SW 1271 (cell line): Measurements from ENCODE around the gene UCK1.

ENCODE experiments used
- DNase-seq, 2 experiments: peaks; one replicate each; lab custom pipeline; 2025; lab: John Stamatoyannopoulos, UW

UCK1 gene

GRCh38 chr9:131496844-131497405 lies 34.1 kb downstream of the UCK1 start:
- no peak for DNase-seq

- DNase-seq: no peak
Measured at GRCh38 chr9:131495785-131496184, 35.3 kb downstream of the UCK1 start.

GRCh38 chr9:131494296-131494870 lies 36.7 kb downstream of the UCK1 start:
- DNase-seq: no peak

GRCh38 chr9:131492070-131492469 lies 39.0 kb downstream of the UCK1 start:
- DNase-seq: no peak

- DNase-seq: no peak
Measured at GRCh38 chr9:131491001-131491710, 39.9 kb downstream of the UCK1 start.

- DNase-seq: no peak
Measured at GRCh38 chr9:131490514-131490913, 40.5 kb downstream of the UCK1 start.

GRCh38 chr9:131487621-131488031 lies 43.4 kb downstream of the UCK1 start:
- DNase-seq: no peak

GRCh38 chr9:131487001-131487400 lies 44.1 kb downstream of the UCK1 start:
- DNase-seq: no peak

GRCh38 chr9:131485728-131486422 lies 45.2 kb downstream of the UCK1 start:
- no peak for DNase-seq

GRCh38 chr9:131485206-131485605 lies 45.9 kb downstream of the UCK1 start:
- DNase-seq: no peak

- DNase-seq: no peak
Measured at GRCh38 chr9:131484560-131485185, 46.4 kb downstream of the UCK1 start.

GRCh38 chr9:131484051-131484445 lies 47.0 kb downstream of the UCK1 start:
- no peak for DNase-seq

GRCh38 chr9:131483319-131484050 lies 47.6 kb downstream of the UCK1 start:
- no peak for DNase-seq

GRCh38 chr9:131482343-131483006 lies 48.6 kb downstream of the UCK1 start:
- no peak for DNase-seq

- no peak for DNase-seq
Measured at GRCh38 chr9:131481441-131482342, 49.4 kb downstream of the UCK1 start.

GRCh38 chr9:131480258-131480657 lies 50.8 kb downstream of the UCK1 start:
- DNase-seq: no peak

- DNase-seq: no peak
Measured at GRCh38 chr9:131478911-131479310, 52.2 kb downstream of the UCK1 start.

- DNase-seq: peak in 1 of 2 experiments; percentile 34
Measured at GRCh38 chr9:131478421-131478868, 52.6 kb downstream of the UCK1 start.

GRCh38 chr9:131477816-131478419 lies 53.1 kb downstream of the UCK1 start:
- DNase-seq: no peak

GRCh38 chr9:131477367-131477766 lies 53.7 kb downstream of the UCK1 start:
- no peak for DNase-seq
